Large intestine (tissue), 3 donors: ENCODE measurements around the gene PRKX. TPM values are rescaled to one million over a fixed set of nuclear protein-coding genes. Genes with fewer than 3 reads are reported as not detected.
A peak's percentile ranks its signal among the peaks of the same experiment; 100 is the strongest.
"Not testable (repeated sequence)": the region's sequence is repeated elsewhere in the genome, so short reads cannot be mapped to it uniquely, and the experiment has no call there.

ENCODE experiments used
- DNase-seq, 2 donors: peaks; one replicate each; pipeline versions ENCODE4 v3.0.0 to v3.0.0-alpha.2; 2013
- H3K27ac ChIP-seq: one replicate; pipeline ENCODE4 v1.5.1; 2013; ENCODE audit warnings: low read length
- H3K27me3 ChIP-seq: 2 replicates; pipeline ENCODE4 v1.6.1; 2013; ENCODE audit warnings: low read length; ENCODE audit not compliant: control insufficient read depth, insufficient read depth
- H3K36me3 ChIP-seq: 2 replicates; pipeline ENCODE4 v1.6.1; 2013; ENCODE audit warnings: low read length; ENCODE audit not compliant: control insufficient read depth, insufficient read depth
- H3K4me1 ChIP-seq: one replicate; pipeline ENCODE4 v1.6.1; 2013; ENCODE audit warnings: low read length; ENCODE audit not compliant: control insufficient read depth, insufficient read depth
- H3K4me3 ChIP-seq: one replicate; pipeline ENCODE4 v1.5.1; 2013; ENCODE audit warnings: low read length
- H3K9me3 ChIP-seq: one replicate; pipeline ENCODE4 v1.6.1; 2013; ENCODE audit warnings: mild to moderate bottlenecking, low read depth, low read length, moderate library complexity; ENCODE audit not compliant: control insufficient read depth
- WGBS: methylation state at CpG from one replicate; pipeline ENCODE4 v1.1.5; 2013; ENCODE audit warnings: low lambda C conversion rate; ENCODE audit not compliant: insufficient coverage; 5-methylcytosine and 5-hydroxymethylcytosine counted together
- polyA plus RNA-seq: library from polyadenylated mRNA; unstranded; fragments of 120-200 nt; gene quantifications from one replicate; pipeline ENCODE4 v1.2.1, GENCODE V29; 2013

Gene PRKX
- polyA plus RNA-seq, 1 donor = 7.3 TPM

GRCh38 chrX:3584415-3584996 lies 128.9 kb downstream of the PRKX start:
- Histone ChIP-seq H3K27ac (no peak overlapping the region), H3K4me1 (no peaks in the 10 kb centered on the region), H3K9me3 (no peaks in the 10 kb centered on the region), H3K27me3 (no peaks in the 10 kb centered on the region), H3K36me3 (no peaks in the 10 kb centered on the region), H3K4me3 (no peak overlapping the region)
- 83% methylated on average over 1 of the region's 10 CpGs for WGBS
- no peak for DNase-seq

GRCh38 chrX:3582451-3582850 lies 131.0 kb downstream of the PRKX start:
- no peak for DNase-seq
- H3K4me1 ChIP-seq = no peaks in the 10 kb centered on the region
- no peak overlapping the region for H3K27ac ChIP-seq
- H3K4me3 ChIP-seq = no peak overlapping the region
- H3K36me3 ChIP-seq = no peaks in the 10 kb centered on the region
- H3K9me3 ChIP-seq = no peaks in the 10 kb centered on the region
- H3K27me3 ChIP-seq = no peaks in the 10 kb centered on the region

GRCh38 chrX:3581609-3582108 lies 131.8 kb downstream of the PRKX start:
- no peaks in the 10 kb centered on the region for H3K36me3 ChIP-seq
- DNase-seq = no peak
- no peaks in the 10 kb centered on the region for H3K27me3 ChIP-seq
- no peak overlapping the region for H3K4me3 ChIP-seq
- no peaks in the 10 kb centered on the region for H3K9me3 ChIP-seq
- H3K27ac ChIP-seq = no peak overlapping the region
- H3K4me1 ChIP-seq = no peaks in the 10 kb centered on the region
- WGBS = no CpG with 5 or more reads among the region's 2 CpGs

GRCh38 chrX:3577551-3577950 lies 135.9 kb downstream of the PRKX start:
- Histone ChIP-seq H3K4me1 (no peaks in the 10 kb centered on the region), H3K4me3 (no peak overlapping the region), H3K27me3 (no peaks in the 10 kb centered on the region), H3K27ac (no peak overlapping the region), H3K9me3 (no peaks in the 10 kb centered on the region), H3K36me3 (no peaks in the 10 kb centered on the region)
- WGBS = no CpG with 5 or more reads among the region's 1 CpG
- no peak for DNase-seq

GRCh38 chrX:3576886-3577501 lies 136.5 kb downstream of the PRKX start:
- Histone ChIP-seq H3K27me3 (no peaks in the 10 kb centered on the region), H3K36me3 (no peaks in the 10 kb centered on the region), H3K4me1 (no peaks in the 10 kb centered on the region), H3K27ac (no peak overlapping the region), H3K9me3 (no peaks in the 10 kb centered on the region), H3K4me3 (no peak overlapping the region)
- peak in 1 of 2 donors; percentile 1 for DNase-seq
- no CpG with 5 or more reads among the region's 11 CpGs for WGBS

- Histone ChIP-seq H3K36me3 (no peaks in the 10 kb centered on the region), H3K4me3 (no peak overlapping the region), H3K9me3 (no peaks in the 10 kb centered on the region), H3K27me3 (no peaks in the 10 kb centered on the region), H3K4me1 (no peaks in the 10 kb centered on the region), H3K27ac (no peak overlapping the region)
- no CpG with 5 or more reads among the region's 3 CpGs for WGBS
- DNase-seq = no peak
Observed at GRCh38 chrX:3567686-3568085, 145.8 kb downstream of the PRKX start.

GRCh38 chrX:3563451-3563850 lies 150.0 kb downstream of the PRKX start:
- Histone ChIP-seq H3K27me3 (no peaks in the 10 kb centered on the region), H3K9me3 (no peaks in the 10 kb centered on the region), H3K4me1 (no peaks in the 10 kb centered on the region), H3K36me3 (no peaks in the 10 kb centered on the region), H3K4me3 (no peak overlapping the region), H3K27ac (no peak overlapping the region)
- WGBS = no CpG with 5 or more reads among the region's 4 CpGs
- DNase-seq = no peak

- H3K27me3 ChIP-seq, H3K36me3 ChIP-seq, H3K4me1 ChIP-seq, H3K27ac ChIP-seq, H3K9me3 ChIP-seq, DNase-seq, H3K4me3 ChIP-seq: not testable (repeated sequence)
- WGBS = no CpG with 5 or more reads among the region's 7 CpGs
Observed at GRCh38 chrX:3560010-3560409, 153.4 kb downstream of the PRKX start.
